IPS DF 6.9 (cell line): ENCODE measurements around the gene EHF.

Experiments
- DNase-seq: peaks from one replicate; pipeline ENCODE4 v3.0.0-alpha.2; 2013; ENCODE audit warnings: low read depth, low spot score
- H3K27ac ChIP-seq: one replicate; pipeline ENCODE4 v1.5.1; 2013; ENCODE audit warnings: low read length, control low read depth
- H3K27me3 ChIP-seq: 2 replicates; pipeline ENCODE4 v1.6.1; 2013; ENCODE audit warnings: mild to moderate bottlenecking, low read length; ENCODE audit not compliant: control insufficient read depth, insufficient read depth
- H3K36me3 ChIP-seq: 2 replicates; pipeline ENCODE4 v1.6.1; 2013; ENCODE audit warnings: low read length; ENCODE audit not compliant: control insufficient read depth, insufficient read depth
- H3K4me1 ChIP-seq: 2 replicates; pipeline ENCODE4 v1.6.1; 2013; ENCODE audit warnings: low read length; ENCODE audit not compliant: control insufficient read depth, insufficient read depth
- H3K4me3 ChIP-seq: 2 replicates; pipeline ENCODE4 v1.5.1; 2013; ENCODE audit warnings: mild to moderate bottlenecking, low read length
- H3K9me3 ChIP-seq: 2 replicates; pipeline ENCODE4 v1.6.1; 2013; ENCODE audit warnings: low read length, inconsistent platforms; ENCODE audit not compliant: control insufficient read depth, insufficient read depth
- WGBS: extraction: QIAGEN DNeasy Blood & Tissue Kit; methylation state at CpG from one replicate; pipeline ENCODE4 v1.1.7; 2013; ENCODE audit warnings: mixed read lengths, missing lambda C conversion rate; ENCODE audit not compliant: insufficient read length, insufficient coverage; 5-methylcytosine and 5-hydroxymethylcytosine counted together

The EHF gene

DNA sequence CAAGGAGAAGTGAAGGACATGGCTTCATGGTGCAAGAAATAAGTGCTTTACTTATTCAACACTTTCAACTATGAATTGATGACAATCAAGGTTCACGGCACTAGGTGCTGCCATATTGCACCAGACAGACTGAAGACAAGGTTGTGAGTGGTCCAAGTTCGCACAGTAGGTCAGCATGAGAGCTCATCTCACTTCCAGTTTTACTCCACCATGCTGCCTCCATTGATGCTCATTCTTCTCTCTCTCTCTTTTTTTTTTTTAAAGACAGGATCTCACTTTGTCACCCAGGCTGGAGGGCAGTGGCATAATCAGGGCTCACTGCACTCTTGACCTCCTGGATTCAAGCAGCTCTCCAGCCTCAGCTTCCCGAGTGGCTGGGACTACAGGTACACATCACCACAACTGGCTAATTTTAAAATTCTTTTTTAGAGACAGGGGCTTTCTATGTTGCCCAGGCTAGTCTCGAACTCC is 47.7 kb downstream of the EHF start:
- H3K4me1 ChIP-seq, result no peaks in the 10 kb centered on the region
- H3K27me3 ChIP-seq, result no peaks in the 10 kb centered on the region
- no peak overlapping the region for H3K4me3 ChIP-seq
- no peak for DNase-seq
- no peaks in the 10 kb centered on the region for H3K9me3 ChIP-seq
- H3K27ac ChIP-seq, result no peak overlapping the region
- no peaks in the 10 kb centered on the region for H3K36me3 ChIP-seq
- no CpG with 5 or more reads among the region's 4 CpGs for WGBS

DNA sequence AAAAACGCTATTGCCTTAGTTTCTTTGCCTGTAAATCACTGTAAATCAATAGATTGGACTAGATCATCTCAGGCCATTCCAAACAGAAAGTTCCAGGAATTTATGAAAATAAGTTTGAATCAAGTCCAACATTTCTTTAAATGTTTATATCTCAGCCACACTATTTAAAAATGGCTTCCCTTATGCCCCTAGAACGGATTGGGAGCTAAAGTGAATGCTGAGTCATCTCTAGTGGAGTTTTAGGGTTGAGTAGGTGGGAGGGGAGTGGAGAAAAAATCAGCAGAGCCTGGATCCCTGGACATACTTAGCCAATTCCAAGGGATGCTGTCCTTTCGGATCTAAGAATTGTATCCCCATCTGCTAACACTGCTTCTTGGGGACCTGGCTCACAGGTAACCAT is 48.6 kb downstream of the EHF start:
- no peak overlapping the region for H3K27ac ChIP-seq
- WGBS, result no CpG with 5 or more reads among the region's 3 CpGs
- no peak overlapping the region for H3K4me3 ChIP-seq

DNA sequence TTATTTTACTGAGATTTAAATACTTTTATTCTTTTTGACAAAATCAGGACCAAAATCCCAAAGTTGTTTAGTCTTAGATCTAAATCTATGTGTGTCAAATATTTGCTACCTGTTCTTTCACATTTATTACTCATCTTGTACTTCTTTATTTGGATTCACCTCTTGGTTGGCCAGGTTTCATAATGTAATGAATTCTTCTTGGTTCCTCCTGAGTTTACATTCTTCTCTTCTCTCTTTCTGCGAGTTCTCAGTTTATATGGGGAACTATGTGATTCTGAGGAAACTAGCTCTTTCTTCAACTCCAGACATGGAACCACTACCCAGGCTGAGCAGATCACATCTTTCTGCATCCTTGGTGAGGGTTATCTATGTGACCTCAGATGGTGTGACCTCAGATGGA is 50.2 kb downstream of the EHF start:
- DNase-seq, result no peak
- H3K4me1 ChIP-seq, result no peaks in the 10 kb centered on the region
- no peaks in the 10 kb centered on the region for H3K36me3 ChIP-seq
- no peak overlapping the region for H3K27ac ChIP-seq
- no peaks in the 10 kb centered on the region for H3K27me3 ChIP-seq
- no CpG with 5 or more reads among the region's 1 CpG for WGBS
- H3K9me3 ChIP-seq, result no peaks in the 10 kb centered on the region
- H3K4me3 ChIP-seq, result no peak overlapping the region

More for the DNA sequence above, 48.6 kb downstream of the EHF start:
- Histone ChIP-seq H3K36me3 (no peaks in the 10 kb centered on the region), H3K9me3 (no peaks in the 10 kb centered on the region), H3K27me3 (no peaks in the 10 kb centered on the region), H3K4me1 (no peaks in the 10 kb centered on the region)
- DNase-seq, result no peak

DNA sequence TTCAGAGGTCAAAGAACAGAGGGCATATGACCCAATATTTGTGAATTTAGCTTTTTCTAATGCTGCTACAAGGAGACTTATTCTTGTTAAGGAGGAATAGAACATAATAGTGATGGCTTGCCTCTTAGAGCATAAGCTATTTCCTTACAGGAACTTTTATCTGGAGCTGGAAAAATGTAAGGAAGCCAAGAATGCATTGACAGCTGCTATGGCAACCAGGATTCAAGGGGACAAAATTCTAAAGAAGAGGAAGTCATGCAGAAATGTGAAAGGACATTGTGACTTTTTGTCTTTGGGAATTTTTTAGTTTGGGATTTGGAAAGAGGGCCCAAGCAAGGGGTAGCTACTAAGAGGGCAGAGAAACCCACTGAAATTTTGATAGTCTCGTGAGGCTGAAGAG is 51.1 kb downstream of the EHF start:
- no peak overlapping the region for H3K27ac ChIP-seq
- H3K4me3 ChIP-seq, result no peak overlapping the region
- no peaks in the 10 kb centered on the region for H3K36me3 ChIP-seq
- no peaks in the 10 kb centered on the region for H3K4me1 ChIP-seq
- no peaks in the 10 kb centered on the region for H3K9me3 ChIP-seq
- no peaks in the 10 kb centered on the region for H3K27me3 ChIP-seq
- whole genome bisulfite sequencing, result no CpG with 5 or more reads among the region's 1 CpG
- no peak for DNase-seq

DNA sequence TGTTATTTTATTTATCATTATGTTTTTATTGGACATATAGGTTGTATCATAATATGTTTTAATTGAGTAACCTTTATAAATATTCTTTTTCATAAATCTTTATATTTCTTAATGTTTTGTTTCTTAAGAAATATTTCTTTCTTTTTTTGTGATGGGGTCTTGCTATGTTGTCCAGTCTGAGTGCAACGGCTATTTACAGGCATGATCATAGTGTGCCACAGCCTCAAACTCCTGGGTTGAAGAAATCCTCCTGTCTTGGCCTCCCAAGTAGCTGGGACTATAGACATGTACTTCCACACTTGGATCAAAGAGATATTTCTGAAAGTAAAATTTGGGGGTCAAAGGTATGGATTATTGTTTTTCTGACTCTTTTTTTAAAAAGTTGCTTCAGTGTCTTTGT is 53.1 kb downstream of the EHF start:
- no peaks in the 10 kb centered on the region for H3K4me1 ChIP-seq
- H3K4me3 ChIP-seq, result no peak overlapping the region
- no CpG with 5 or more reads among the region's 1 CpG for WGBS
- no peak overlapping the region for H3K27ac ChIP-seq
- H3K36me3 ChIP-seq, result no peaks in the 10 kb centered on the region
- no peaks in the 10 kb centered on the region for H3K27me3 ChIP-seq
- no peak for DNase-seq
- no peaks in the 10 kb centered on the region for H3K9me3 ChIP-seq

DNA sequence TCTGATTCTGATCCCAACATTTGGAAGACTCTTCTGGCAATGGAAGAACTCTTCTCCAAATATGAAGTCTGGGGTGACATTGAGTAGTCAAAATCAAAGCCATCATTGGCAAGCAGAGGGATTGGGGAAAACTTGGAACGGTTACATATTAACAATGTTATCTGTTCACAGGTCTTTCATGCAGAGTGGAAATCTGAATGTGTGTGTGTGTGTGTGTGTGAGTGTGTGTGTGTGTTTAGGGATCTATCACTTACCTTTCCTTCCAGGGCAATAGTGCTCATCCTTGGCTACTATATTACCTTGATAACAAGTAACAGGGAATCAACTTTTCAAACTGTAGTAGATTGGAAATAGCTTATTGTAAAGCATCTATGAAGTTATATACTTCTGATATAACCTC is 55.3 kb downstream of the EHF start:
- no peak for DNase-seq
- H3K27ac ChIP-seq, result no peak overlapping the region
- no peaks in the 10 kb centered on the region for H3K36me3 ChIP-seq
- H3K27me3 ChIP-seq, result no peaks in the 10 kb centered on the region
- WGBS, result no CpG with 5 or more reads among the region's 1 CpG
- no peaks in the 10 kb centered on the region for H3K9me3 ChIP-seq
- H3K4me3 ChIP-seq, result no peak overlapping the region
- H3K4me1 ChIP-seq, result no peaks in the 10 kb centered on the region

DNA sequence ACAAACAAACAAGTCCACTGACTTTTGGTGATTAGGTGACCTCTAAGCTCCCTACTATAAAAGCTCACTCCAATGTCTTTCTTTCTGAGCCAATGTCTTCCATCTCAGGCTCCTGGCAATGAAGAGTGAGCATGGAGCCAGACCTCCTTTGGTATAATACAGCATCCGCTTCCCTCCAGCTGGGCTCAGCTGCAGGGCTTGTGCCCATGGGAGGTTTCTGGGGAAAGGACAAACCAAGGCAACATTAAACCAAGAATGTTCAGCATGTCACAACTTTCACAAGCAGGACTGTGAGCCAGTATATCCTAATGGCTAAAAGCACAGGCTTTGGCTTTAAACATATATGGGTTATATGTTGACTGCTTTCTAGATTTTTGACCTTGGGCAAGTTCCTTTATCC is 58.8 kb downstream of the EHF start:
- Histone ChIP-seq H3K4me1 (no peaks in the 10 kb centered on the region), H3K4me3 (no peak overlapping the region), H3K9me3 (no peaks in the 10 kb centered on the region), H3K27me3 (no peaks in the 10 kb centered on the region), H3K27ac (no peak overlapping the region), H3K36me3 (no peaks in the 10 kb centered on the region)
- no peak for DNase-seq
- no CpG with 5 or more reads among the region's 1 CpG for WGBS

DNA sequence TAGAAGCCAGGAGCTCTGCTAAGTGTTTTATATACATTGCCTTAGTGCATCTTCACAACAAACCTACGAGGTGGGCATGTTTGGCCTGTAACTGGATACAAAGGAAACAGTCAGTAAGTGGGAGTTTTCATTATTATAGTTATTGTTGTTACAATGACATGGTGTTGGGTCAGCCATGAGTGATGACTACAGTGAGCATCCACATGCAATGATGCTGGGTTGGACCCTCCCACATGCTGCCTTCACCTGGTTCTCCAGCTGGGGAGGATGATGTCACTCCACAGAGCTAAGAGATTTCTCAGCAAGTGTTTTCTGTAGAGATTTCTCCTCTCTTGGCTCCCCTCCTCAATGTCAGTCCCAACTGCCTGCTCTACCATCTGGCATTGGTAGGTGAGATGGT is 59.3 kb downstream of the EHF start:
- WGBS, result no CpG with 5 or more reads among the region's 1 CpG
- H3K27ac ChIP-seq, result no peak overlapping the region
- H3K36me3 ChIP-seq, result no peaks in the 10 kb centered on the region
- no peaks in the 10 kb centered on the region for H3K27me3 ChIP-seq
- H3K9me3 ChIP-seq, result no peaks in the 10 kb centered on the region
- H3K4me1 ChIP-seq, result no peaks in the 10 kb centered on the region
- H3K4me3 ChIP-seq, result no peak overlapping the region
- no peak for DNase-seq

DNA sequence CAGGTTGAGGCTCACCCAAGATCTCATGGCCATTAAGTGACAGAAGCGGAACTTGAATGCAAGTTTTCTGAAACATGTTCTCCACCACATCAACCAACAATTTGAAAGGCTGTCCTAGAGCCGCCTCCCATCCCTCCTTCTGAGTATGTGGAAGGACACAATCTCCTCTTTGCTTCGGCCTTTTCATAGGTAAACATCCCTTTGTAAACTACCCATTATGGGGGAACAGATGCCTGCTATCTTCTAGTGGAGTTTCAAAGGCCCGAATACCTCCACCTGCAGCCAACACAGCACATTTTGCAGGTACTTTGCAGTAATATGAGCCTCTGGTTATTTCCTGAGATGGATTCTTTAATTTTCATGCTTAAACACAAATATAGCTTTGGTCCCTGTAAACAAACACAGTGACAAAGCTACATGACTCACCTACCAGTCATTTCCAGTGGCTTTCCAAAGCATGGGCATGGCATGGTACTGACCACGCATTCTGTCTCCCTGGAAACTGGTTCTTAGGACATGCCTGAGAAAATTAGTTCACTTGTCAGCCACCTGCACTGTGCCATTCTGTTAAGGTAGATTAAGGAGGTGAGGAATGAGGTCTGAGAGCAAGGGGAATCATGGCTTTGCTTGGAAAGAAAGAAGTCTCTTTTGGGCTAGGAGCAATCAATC is 60.2 kb downstream of the EHF start:
- no peak overlapping the region for H3K4me3 ChIP-seq
- H3K36me3 ChIP-seq, result no peaks in the 10 kb centered on the region
- no peaks in the 10 kb centered on the region for H3K9me3 ChIP-seq
- H3K27ac ChIP-seq, result no peak overlapping the region
- whole genome bisulfite sequencing, result no CpG with 5 or more reads among the region's 5 CpGs
- no peak for DNase-seq
- no peaks in the 10 kb centered on the region for H3K27me3 ChIP-seq
- H3K4me1 ChIP-seq, result no peaks in the 10 kb centered on the region

DNA sequence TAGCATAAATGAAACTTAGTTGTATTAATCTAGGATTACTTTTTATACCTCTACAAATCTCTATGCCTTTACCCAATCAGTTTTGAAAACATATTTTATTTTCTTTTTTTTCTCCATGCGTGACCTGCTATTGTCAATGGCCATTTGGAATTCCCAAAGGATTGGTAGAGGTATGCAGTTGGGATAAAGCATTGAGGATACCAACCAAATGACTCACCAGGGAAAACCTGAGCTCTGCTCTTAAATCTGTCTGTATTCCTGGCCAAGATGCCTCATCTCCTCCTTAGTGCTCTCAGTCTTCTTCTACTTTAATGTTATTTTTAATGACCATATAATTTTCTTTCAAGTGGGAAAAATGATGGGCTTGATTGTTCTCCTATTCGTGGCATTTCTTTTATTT is 61.9 kb downstream of the EHF start:
- Histone ChIP-seq H3K4me3 (no peak overlapping the region), H3K9me3 (no peaks in the 10 kb centered on the region), H3K4me1 (no peaks in the 10 kb centered on the region), H3K36me3 (no peaks in the 10 kb centered on the region), H3K27ac (no peak overlapping the region), H3K27me3 (no peaks in the 10 kb centered on the region)
- WGBS, result no CpG with 5 or more reads among the region's 2 CpGs
- DNase-seq, result no peak

DNA sequence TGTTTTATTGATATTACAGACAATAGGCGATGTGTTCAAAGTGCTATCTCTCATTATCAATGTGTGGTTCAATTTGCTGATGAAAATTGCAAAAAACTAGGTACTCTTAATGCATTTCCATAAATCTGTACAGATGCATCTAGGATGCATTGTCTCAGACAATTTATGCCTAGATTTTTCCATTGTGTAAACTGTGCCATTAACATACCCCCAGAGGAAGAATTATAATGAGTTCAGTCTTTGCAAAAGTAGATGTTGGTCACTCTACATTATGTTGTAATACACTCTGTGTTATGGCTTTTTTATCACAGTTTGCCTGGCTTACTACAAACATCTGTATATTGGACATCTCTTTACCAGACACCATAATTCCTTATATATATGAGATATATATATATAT is 62.5 kb downstream of the EHF start:
- no peaks in the 10 kb centered on the region for H3K9me3 ChIP-seq
- no peak for DNase-seq
- no peaks in the 10 kb centered on the region for H3K36me3 ChIP-seq
- WGBS, result no CpG with 5 or more reads among the region's 1 CpG
- H3K27ac ChIP-seq, result no peak overlapping the region
- no peaks in the 10 kb centered on the region for H3K27me3 ChIP-seq
- no peaks in the 10 kb centered on the region for H3K4me1 ChIP-seq
- no peak overlapping the region for H3K4me3 ChIP-seq
